GM19035 (cell line): ENCODE results near the gene MPZL3.

Experiments
- ATAC-seq: cut with Tn5 transposase; IDR thresholded peaks from one replicate; pipeline ENCODE4 v1.9.1; 2021; ENCODE audit not compliant: unreplicated experiment

Gene MPZL3

DNA sequence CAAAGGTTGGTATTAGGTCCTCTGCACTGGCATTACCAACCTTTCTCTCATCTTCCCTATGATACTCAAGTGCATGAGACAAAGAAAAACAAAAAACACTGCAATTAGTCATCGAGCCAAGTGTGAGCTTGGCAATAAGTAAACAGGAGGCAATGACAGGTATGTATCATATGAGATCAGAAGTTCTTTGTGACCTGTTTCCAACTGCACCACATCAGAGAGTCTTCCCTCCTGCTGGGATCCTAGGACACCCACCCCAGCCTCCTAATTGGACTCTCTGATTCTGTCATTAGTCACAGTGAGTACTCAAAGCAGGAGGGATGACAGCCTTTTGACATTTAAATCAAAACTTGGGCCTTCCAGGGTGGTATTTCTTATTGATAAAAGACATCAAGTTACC, 19.5 kb downstream of the MPZL3 start:
- no peak for ATAC-seq

- no peak for ATAC-seq
Measured at GRCh38 chr11:118231461-118231860, 20.7 kb downstream of the MPZL3 start.

DNA sequence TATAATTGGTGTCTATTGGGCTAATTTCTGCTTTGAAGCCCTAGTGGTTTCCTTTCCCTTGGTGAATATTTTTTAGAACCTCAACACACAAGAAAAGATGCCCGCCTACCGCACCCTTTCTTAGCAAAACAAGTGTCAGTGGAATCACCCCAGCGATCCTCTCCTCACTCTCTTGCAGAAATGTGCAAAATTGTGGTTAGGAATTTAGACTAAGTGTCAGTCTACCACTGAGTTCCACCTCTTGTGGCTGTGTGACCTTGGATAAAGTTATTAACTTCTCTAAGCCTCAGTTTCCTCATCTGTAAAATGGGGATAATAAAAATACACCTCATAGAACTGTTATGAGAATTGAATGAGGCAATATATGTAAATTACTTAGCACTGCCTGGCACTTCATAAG, 22.1 kb downstream of the MPZL3 start:
- no peak for ATAC-seq

DNA sequence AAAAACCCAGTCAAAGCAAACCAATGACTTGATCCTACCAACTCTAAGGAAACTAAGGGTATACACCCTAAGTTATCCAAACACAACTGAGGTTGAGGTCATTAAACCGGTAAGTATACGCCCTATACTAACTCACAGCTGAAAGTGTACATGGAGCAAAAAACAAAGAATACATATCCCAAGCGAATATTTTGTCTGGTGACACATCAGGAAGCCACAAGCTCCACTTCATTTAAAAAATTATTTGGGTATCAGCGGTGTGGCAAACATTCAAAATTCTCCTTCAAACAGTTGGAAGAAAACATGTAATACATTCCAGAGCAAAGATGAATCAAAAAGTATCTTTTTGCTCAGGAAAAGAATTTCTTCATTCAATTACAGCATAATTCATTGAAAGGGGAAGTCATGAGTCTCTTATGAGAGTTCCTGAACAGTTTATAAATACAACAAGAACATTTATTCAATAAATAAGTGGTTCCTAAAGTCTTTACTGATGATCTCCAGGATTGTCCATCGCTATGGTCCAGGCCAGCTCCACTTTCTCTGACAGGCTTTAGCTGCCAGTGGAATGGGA, 22.8 kb downstream of the MPZL3 start:
- ATAC-seq, result no peak

DNA sequence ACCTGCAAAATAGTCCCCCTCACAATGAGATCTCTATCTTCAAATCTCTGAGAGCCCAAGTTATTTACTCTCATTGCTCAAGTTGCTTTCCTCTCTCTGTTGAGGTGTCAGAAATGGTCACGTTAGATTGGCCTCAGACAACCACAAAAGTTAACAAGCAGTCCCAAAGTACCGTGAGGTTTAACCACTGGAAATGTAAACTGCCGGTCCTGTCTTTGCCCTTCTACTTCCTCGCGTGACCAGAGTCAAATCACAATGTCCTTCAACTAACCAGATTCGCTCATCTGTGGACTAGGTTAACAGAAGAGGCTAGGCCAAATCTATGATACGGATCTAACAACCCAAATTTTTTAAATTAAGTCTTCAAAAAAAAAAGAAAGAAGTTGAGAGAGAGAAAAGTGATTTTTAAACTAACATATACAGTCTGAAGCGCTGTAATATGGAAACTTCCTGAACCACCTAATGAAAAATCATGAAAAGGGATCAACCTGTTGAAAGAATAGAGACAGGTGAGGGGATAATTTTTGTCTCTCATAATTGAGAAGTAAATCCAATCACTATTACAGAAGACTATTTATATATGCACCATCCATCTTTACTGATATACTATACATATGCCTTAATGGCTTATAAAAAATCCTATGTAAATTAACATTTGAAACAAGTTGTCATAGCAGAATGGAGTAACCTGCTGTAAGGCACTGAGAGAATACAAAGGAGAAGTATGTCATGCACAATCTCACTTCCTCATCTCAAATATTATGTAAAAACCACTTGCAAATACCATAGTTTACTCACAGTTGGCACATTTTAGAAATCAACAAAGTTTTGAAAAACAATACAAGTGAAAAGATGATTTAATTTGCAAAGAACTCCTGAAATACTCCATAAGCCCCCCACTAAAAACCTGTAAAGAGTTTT, 24.0 kb downstream of the MPZL3 start:
- ATAC-seq, result peak; percentile 59

- no peak for ATAC-seq
Measured at GRCh38 chr11:118226781-118227180, 25.4 kb downstream of the MPZL3 start.

DNA sequence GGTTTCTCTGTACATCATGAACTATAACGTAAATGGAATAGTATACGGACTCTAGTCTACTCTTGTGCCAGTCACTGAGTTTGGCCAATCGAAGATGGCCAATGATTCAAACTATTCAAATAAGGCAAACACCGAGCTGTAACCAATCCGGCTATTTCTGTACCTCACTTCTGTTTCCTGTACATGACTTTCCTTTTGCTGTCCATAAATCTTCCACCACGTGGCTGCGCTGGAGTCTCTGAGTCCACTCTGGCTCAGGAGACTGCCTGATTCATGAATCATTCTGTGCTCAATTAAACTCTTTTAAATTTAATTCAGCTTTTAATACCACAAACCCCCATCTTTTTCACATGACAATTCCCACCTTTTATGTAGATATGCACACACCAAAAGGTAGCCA, 25.9 kb downstream of the MPZL3 start:
- ATAC-seq, result no peak

- no peak for ATAC-seq
Measured at GRCh38 chr11:118224511-118225188, 27.5 kb downstream of the MPZL3 start, which contains the start of gene JAML. JAML (minus strand) TSS chr11:118225011; CDS start chr11:118214866, 10,145 bp downstream.

DNA sequence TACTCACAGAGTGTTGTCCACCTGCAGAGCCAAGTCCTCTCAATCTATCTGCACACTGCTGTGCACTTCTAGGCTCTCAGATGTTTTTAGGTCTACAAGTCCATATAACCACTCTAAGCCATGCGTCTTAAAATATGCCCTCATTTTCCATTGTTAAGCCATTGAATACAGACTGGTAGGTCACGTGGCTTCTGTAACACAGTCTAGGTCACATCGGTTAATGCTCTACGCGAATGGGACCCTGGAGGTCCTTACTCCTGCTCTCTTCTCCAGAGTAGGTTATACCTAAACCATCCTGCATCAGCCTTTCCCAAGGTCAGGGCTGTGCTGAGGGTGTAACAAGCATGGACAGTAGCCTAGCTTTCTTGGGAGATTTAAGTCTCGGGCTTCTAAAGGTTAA, 28.2 kb downstream of the MPZL3 start:
- no peak for ATAC-seq

DNA sequence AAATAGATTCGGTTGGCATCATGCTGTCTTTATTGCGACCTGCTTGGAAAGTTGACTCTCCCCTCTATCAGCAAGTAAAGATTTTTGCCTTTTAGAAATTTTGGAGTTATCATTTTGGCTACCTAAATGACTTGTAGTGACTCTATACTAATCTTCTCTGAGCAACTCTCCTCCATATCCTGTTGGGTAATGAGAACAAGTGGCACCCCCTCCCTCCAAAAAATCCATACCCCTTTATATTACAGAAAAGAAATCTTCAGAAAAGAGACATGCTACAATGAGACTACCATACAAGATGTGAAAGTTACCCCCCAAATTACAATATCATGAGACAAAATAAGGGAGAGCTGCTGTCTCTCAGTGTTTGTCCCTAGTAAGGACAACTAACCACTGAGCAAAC, 28.6 kb downstream of the MPZL3 start:
- no peak for ATAC-seq

- no peak for ATAC-seq
Measured at GRCh38 chr11:118222437-118222836, 29.7 kb downstream of the MPZL3 start.

DNA sequence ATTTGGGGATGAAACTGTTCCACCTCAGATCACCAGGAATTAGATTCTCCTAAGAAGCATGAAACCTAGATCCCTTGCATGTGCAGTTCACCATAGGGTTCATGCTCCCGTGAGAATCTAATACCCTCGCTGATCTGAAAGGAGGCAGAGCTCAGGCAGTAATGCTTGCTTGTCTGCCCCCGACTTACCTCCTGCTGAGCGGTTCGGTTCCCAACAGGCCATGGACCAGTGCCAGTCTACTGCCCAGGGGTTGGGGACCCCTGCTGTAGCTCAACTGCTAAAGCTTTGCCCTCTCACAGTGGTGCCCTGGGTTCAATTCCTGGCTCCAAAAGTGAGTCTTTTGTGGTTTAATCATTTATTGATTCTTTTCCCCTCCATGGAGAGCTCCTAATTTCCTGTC, 30.7 kb downstream of the MPZL3 start:
- ATAC-seq, result no peak

DNA sequence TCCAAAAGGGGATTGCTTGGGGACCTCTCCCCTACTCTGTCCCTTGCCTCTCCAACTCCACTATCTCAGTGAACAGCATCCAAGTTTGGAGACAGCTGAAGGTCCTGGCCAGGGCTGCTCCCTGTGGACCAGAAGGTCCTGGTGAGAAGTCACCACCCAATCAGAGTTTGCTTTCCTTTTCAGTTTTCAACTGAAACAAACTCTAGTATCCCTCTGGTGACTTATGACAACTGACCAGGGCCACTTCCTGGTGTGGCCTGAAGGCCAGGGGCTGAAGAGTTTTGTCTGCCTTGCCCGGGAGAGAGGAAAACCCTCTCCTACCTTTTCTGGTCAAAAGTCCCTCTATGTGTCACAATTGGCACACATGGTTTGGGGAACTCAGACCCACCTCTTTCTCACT, 32.4 kb downstream of the MPZL3 start:
- no peak for ATAC-seq

DNA sequence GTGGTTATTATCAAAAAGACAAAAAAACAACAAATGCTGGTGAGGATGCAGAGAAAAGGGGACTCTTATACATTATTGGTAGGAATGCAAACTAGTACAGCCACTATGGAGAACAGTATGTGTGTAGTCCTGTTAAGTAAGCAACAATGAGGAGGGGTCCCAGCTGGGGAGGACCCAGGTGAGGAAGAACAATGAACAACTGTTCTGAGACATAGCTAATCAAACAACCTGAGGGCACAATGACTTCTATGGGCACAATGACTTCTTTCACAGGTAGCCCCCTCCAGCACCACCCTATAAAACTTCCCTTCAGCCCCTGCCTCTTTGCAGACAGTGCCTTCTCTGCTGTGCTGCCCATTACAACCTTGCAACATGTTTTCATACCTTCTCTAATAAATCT, 32.9 kb downstream of the MPZL3 start:
- no peak for ATAC-seq

DNA sequence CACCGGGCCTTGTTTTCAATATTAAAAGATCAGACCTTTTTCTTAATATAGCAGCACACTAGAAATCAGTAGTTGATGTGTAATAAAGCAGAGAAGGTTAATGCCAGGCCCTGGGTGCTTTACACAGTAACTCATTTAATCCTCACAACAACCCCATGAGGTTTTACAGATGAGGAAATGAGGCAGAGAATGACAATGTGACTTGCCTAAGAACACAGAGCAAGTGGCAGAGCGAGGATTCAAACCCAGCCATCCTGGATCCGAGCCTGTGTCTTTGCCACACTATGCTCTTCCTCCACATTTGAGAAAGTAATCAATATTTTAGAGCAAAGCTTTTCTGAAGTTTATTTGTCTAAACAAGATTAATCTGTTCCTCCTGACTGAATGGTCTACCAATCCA, 34.6 kb downstream of the MPZL3 start:
- no peak for ATAC-seq

DNA sequence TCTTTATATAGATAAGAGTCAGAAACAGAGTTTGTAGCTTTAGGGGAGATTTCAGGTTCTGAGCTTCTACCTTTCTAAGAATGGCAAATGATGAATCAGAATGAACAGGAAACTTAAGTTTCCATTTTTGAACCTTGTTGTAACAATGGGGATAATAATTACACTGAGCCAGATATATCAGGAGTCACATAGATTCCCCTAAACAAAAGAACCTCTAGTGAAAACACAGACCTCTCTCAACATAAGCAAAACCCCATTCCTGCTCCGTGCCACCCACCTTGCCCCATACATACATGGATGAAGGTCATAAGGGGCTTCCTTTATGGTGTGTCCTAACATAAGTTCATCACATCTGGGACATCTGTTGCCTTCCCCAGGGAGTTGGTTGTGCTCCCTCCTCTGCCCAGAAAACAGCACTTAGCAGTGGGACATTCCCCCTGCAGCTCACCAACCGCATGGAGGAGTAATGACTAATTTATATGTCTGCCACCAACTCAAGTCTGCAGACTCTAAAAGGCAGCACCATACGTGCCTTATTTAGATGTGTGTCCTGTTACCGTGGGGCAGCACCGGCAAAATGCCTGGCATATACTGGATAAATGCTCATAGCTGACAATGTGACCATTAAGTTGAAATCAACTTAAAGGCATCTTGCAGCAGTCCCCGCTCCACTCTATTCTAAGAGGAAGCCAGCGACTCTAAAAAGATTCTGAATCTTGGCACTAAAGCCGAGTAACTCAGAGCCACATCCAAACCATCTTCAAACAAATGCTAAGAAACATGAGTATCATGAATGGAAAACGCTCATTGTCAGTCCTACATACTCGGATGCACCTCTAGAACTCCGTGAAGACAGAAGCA, 35.3 kb downstream of the MPZL3 start:
- ATAC-seq, result peak; percentile 44

- ATAC-seq, result no peak
Measured at GRCh38 chr11:118215765-118216164, 36.4 kb downstream of the MPZL3 start.

DNA sequence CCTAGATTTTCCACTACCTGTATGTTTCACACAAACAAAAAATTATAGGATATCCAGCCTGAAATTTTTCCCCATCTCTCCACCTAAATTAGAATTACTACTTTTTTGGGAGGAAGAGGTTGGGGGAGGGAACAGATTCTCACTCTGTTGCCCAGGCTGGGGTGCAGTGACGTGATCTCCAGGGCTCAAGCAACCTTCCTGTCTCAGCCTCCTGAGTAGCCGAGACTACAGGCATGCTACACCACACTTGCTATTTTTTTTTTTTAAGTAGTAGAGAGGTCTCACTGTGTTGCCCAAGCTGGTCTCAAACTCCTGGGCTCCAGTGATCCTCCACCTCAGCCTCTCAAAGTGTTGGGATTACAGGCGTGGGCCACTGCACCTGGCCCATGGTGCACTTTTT, 36.9 kb downstream of the MPZL3 start:
- ATAC-seq, result no peak

GRCh38 chr11:118214210-118214914, 37.8 kb downstream of the MPZL3 start:
- ATAC-seq, result peak; percentile 42

DNA sequence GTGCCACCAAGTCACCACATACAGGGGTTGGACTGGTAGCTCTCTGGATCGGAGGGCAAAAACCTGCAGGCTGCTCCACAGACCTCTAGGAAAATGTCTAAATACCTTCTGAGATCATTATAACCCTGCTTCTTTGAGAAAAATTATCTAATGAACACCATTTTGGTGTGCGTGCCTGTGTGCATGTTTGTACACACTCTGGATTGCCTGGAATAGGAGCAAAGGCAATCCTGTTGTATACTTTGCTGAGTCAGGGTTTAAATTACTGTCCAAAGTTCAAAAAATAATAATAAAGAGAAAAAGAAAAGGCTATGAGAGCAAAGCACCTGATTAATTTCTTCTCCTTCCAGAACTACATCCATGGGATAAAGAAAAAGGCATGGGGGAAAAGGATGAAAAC, 38.4 kb downstream of the MPZL3 start:
- ATAC-seq, result no peak
